ENCODE results near the gene PLCXD3.
"Not testable (repeated sequence)": the region's sequence is repeated elsewhere in the genome, so short reads cannot be mapped to it uniquely, and the experiment has no call there.

Gene PLCXD3

DNA sequence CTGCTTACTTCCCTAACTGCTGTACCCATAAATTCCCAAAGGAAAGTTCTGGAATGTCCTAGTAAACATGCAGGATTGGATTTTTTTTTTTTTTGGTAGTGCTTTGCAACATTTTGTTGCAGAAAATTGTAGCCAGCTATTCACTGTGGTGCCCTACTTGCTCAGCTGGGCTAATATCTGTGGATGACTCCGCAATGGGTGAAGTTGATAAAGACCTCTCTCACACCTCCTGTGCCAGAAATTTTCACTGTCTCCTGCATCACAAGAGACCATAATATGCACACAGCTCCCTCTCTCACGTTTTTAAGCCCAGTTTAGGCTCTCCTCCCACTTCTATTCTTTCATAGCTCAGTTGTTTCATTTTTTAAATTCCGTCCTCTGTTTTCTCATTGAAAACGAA, 160.6 kb downstream of the PLCXD3 start:
- DNase-seq (ENCODE audit: low read depth, low spot score) = no peak

DNA sequence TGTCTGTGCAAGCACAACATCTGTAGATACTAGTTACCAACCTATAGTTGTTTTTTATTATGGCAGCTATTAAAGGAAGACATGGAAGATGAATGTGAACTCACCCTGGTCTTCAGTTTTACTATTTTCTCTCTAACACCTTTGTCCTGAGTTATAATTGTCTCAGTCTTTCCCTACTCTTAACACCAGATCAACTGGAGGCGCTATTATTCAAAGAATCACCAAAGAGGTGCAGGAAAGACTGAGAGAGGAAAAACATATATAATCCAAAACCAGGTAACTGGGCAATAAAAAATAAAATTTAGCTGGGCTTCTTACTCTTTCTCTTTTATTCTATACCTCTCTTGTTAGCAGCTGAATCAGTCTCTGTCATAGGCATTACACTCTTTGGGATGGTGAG, 162.8 kb downstream of the PLCXD3 start:
- no peak for DNase-seq (ENCODE audit: low read depth, low spot score)

DNA sequence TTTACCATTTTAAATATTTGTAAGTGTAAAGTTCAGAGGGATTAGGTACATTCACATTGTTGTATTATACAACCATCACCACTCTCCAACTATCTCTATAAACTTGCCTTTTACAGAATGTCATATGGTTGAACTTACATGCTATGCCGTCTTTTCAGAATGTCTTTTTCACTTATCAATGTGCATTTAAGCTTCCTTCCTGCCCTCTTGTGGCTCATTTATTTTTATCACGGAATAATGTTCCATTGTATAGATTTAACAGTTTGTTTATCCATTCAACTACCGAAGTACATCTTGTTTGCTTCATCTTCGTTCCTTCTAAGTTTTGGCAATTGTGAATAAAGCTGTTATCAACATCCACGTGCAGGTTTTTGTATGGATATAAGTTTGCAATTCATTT, 163.8 kb downstream of the PLCXD3 start:
- DNase-seq (ENCODE audit: low read depth, low spot score) = no peak

DNA sequence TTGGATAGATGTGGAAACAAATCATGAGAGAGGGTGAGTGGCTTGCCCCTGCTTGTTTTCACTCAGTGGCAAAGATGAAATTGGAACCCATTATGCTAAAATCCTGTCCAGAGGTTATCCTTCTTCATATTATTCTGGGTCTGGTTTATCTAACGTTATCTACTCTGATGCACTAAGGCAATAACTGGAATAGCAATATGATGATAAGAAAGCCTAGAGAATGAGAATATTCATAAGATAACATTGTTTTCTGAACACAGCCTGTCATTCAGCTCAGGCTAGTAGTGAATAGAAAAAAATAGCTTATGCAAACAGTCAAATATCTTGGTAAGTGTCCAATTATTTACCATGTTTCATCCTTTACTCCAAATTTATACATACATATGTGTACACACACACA, 165.1 kb downstream of the PLCXD3 start:
- DNase-seq (ENCODE audit: low read depth, low spot score) = no peak

DNA sequence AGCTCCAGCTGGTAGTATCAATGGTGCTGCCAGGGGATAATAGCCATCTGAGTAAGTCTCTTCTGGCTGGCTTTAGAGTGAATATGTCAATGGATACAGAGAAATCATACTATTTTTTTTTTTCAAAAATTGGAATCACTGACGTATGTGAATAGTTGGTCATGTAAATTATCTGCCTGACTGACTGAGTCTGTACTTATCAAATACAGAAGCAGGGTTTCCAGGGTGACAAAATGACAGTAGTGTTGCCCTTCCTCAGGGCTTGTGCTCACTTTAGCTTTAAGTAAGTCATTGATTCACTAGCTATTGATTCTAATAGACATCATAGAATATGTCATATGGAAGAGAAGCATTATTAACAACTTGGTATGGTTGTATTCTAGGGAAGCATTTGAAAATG, 171.1 kb downstream of the PLCXD3 start:
- DNase-seq (ENCODE audit: low read depth, low spot score) = no peak

DNA sequence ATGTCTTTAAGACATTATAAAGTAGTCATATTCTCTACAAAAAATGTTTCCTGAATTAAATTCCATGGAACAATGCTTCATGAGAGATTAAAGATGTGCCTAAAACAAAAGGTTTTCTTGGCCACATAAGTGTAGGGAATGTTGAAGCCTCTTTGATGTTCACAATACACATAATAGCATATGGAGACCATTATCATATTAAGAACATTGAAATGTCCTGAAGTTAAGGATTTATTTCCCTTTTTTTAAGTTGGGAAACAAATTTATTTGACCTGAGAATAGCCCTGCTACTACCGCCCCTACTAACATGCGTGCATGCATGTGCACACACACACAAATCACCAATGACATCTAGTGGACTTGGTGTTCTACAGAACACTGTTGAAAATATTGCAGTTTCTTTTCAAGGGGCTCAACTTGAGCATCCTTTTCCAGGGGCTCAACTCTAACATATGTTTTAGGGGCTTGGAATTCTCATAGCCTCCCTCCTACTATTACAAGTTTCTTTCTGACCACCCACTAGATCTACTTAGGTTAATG, 172.2 kb downstream of the PLCXD3 start:
- DNase-seq (ENCODE audit: low read depth, low spot score) = no peak

DNA sequence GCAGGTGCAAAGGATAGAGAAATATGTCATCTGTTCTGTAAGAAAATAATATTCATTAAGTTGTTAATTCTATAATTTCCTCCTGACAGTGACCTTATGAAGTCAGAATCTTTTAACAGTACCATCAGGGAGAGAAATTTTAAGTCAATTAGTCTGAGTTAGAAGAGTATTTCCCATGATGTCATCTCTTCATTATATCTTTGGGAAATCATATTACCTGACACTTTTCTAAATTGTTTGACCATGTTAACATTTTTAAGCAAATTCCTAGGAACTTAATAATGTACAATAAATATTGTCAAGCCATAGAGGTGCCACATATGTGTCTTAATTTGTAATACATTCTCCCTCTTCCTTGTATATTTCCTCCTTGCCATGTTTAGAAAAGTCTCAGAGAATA, 172.7 kb downstream of the PLCXD3 start:
- no peak for DNase-seq (ENCODE audit: low read depth, low spot score)

DNA sequence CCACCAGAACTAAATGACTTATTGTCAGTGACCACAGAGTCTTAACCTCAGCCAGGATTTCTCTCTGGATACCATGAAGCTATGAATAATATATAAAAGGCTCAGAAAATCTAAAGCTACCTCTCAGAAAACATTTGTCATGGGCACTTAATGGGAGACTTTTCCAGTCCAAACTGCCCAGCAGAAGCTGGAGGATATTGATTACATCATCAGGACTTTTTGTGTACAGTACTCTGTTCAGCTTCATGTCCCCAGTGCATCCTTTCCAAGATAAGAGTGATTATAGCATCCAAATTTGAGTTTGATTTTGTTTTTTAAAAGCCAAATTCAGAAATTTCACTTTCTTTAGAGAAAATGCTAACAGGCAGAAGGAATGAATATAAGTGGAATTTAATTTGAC, 173.2 kb downstream of the PLCXD3 start:
- DNase-seq (ENCODE audit: low read depth, low spot score) = no peak

DNA sequence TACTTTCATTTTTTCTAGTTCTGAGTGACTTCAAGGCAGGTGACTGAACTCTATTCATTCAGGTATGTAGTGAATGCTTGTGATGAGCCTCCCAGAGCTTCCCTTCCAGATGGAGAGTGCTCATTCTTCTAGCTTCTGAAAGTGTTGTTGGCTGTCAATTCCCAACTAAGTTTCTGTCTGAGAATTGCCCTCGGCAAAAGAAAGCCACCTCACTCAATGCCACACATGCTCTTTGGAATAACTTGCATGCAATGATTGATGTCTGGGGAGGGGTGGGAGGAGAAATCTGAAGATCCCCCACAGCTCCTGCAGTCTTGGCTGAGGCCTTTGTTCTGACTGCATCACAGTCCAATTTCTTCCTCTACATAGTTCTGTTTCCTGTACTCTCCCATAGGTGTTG, 173.9 kb downstream of the PLCXD3 start:
- no peak for DNase-seq (ENCODE audit: low read depth, low spot score)

DNA sequence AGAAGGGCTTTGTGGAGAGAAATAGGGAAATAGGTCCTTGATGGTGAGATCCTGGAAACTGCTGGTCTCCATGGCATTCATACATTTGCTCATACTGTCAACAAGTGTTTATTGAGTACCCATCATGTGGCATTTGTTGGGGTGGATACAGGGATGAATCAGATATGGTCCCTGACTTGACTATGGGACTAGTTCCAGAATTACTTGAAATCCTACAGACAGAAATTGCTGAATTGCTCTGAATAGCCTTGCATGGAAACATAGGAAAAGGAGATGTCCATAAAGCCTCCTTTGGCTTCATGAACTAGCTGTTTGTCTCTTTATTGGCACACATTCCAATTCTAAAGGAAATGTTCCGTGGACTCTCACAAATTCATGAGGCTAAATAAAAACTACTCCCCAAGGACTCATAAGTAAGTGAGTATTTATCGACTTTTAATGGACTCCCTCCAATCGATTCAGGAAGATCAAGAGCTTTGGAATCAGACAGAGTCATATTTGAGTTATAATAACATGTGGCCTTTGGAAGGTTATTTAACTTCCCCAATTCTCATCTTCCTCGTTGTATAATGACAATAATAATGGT, 174.7 kb downstream of the PLCXD3 start:
- DNase-seq (ENCODE audit: low read depth, low spot score) = no peak

DNA sequence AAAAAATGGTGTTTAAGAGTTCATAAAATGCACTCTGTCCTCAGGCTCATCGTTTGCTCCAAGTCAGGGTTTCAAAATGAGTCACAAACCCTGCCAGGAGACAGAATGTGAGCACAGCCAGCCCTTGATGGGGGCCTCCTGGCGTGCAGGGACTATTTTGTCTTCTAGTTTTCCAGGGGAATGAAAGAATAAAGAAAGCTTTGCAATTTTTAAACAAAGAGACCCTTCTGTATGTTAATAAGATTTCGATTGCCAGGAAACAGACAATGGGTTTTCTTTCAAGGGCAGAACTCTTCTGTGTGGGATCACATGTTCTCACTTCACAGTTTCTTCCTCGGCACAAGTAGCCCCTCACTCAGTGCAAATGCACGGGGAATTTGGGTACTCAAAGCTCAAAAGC, 175.6 kb downstream of the PLCXD3 start:
- DNase-seq (ENCODE audit: low read depth, low spot score) = no peak

DNA sequence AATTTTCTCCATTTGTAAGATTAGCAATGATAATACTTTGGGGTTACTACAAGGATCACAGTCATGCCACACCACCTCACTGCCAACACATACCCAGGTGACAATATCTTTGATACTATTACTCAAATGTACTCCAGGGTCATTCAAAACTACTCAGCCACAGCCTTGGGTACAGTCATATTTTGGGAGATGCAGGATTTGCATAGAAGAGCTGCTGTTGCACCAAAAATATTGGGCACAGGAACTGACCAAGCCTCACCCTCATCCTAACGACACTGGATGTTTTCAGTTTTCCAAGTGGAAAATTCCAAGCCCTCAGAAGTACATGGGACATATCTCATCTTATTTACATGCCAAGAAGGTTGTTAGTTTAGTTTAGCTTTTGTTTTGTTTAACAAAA, 176.2 kb downstream of the PLCXD3 start:
- DNase-seq (ENCODE audit: low read depth, low spot score) = no peak

DNA sequence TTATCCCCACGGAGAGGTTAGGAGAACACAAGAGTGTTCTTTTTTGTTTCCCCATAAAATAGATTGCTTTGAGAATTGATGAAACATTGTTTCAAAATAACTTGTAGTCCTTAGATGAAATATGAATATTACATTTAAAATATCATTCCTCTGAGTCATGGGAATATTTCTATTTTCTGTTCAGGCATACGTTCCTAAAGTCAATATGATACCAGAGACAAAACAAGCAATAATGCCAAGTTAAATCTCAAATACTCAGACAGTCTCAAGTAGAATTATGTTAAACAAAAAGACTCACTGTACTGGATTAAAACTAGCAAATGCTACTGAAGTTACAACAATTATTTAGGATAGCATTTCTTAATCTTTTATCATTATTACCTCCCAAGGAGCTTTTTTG, 185.3 kb downstream of the PLCXD3 start:
- no peak for DNase-seq (ENCODE audit: low read depth, low spot score)

DNA sequence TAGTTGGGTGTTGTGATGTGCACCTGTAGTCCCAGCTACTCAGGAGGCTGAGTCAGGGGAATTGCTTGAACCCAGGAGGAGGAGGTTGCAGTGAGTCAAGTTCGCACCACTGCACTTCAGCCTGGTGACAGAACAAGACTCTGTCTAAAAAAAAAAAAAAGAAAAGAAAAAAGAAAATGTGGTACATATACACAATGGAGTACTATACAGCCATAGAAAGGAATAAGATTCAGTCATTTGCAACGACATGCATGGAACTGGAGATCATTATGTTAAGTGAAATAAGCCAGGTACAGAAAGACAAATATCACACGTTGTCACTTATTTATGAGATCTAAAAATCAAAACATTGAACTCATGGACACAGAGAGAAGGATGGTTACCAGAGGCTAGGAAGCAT, 187.6 kb downstream of the PLCXD3 start:
- not testable (repeated sequence) for DNase-seq (ENCODE audit: low read depth, low spot score)

DNA sequence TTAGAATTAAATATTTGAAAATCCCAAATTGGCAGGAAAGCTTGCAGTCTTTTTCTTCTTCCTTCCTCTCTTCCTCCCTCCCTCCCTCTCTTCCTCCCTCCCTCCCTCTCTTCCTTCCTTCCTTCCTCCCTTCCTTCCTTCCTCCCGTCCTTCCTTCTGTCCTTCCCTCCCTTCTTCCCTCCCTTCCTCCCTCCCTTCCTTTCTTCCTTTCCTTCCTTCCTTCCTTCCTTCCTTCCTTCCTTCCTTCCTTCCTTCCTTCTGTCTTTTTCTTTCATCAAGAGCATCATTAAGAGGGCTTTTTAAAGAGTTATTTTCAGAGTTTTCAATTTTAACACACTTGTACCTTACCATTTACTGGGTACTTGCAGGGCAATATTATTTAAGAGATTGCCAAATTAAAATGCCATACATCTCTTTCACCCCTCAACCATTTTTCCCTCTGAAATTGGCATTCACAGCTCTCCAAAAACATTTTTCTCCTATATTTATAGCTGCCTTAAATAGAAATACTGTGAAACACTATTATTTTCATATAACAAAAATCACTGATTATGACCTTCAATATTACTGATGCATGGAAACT, 197.8 kb downstream of the PLCXD3 start:
- no peak for DNase-seq (ENCODE audit: low read depth, low spot score)

DNA sequence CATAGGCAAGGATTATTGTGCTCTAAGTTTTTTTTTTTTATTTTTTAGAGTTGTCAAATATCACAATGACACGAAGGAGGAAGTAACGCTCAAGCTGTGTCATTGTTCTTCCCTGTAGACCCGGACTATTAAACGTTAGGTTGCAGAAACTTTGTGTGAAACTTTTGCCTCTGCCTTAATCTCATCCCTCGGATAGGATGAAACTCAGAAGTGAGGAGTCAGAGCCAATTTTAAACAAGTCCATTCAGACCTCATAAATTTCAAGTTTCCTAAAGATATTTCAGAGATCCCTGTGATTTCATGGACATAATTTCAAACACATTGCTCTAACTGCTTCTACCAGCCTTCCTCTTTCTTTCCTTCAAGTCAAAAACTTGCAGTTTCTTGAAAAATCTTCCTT, 198.3 kb downstream of the PLCXD3 start:
- DNase-seq (ENCODE audit: low read depth, low spot score) = no peak

DNA sequence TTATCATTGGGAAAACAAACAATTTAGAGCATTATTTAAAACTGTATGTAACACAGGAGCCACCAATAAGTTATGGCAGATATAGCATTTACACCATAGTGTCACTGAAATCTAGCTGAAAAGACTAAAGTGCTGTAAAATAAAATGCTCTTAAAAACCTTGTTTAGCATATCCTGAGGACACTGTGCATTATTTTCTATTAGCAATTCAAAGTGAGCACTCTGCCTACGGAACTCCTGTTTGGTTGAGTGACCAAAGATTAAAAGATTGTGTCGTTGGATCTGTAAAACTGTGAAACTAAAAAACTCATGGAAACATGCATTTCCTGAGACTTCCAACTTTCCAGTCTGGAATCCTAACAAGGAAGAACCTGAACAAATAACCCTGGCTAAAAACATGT, 201.1 kb downstream of the PLCXD3 start:
- no peak for DNase-seq (ENCODE audit: low read depth, low spot score)

DNA sequence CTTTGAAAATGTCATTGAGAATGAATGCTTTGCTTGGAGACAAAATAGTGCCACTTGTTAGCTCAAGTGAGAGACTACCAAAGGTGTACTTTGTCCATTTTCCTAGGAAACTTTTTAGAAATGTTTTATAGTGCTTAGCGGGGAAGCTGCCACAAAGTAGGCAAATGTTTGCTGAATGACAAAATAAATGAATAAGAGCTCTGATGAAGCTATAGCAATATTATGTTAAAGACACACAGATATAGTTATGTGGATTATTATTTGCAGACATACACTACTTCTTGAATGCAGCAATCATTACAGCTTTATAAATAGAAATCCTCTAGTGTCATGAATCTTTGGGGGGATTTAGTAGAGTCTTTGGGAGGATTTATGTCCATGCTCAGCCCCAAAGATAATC, 204.4 kb downstream of the PLCXD3 start:
- DNase-seq (ENCODE audit: low read depth, low spot score) = no peak

DNA sequence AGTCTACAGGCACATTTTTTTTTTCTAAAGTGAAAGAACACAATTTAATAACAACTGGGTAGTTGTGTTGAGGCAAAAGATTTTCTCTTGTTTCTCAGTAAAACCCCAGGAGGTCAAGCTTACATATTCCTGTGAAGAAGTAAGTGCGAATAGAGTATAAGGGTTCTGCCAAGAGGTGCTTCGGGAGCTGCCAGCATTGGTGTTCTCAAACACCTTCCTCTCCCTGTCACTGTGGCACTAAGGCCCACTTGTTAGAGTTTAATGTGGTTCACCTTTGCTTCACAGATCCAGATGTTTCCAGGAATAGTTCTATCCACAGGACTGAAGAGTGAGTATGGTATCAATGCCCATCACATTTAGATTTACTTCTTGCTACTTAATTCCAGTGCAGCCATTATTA, 205.3 kb downstream of the PLCXD3 start:
- no peak for DNase-seq (ENCODE audit: low read depth, low spot score)

DNA sequence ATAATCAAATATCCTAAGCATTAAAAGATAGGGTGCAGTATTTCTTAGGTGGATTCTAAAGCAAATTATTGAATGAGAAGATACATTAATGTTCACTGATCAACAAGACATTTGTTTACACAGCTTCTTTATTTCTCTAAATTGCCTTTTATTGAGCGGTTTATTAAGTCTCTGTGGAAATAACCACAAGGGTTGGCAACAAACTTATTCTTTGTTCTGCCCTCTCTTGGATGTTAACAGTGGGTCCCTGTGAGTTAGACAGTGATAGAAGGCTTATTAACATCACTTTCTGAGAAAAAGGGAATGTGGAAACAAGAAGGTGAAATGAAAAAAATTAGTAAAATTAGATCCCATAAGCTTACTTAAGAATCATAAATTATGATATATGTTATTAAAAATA, 214.3 kb downstream of the PLCXD3 start:
- no peak for DNase-seq (ENCODE audit: low read depth, low spot score)

DNA sequence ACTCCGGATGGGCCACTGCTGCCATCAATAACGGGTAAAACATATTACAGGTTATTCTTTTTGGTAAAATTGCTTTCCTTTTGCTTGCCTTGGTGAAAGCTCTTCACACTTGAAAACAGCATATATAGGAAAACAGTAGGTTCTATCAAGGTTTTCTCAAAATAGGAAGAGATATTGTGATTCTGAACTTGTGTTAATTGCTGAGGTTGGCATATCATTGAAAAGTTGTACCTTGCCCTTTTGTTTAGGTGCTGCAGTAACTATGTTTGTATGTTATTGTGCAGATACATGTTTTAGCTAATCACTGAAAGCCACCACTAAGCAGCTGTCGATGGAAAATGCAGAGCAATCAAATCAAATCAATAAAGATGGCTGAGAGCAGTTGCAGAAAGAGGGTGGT, 219.1 kb downstream of the PLCXD3 start:
- DNase-seq (ENCODE audit: low read depth, low spot score) = no peak

DNA sequence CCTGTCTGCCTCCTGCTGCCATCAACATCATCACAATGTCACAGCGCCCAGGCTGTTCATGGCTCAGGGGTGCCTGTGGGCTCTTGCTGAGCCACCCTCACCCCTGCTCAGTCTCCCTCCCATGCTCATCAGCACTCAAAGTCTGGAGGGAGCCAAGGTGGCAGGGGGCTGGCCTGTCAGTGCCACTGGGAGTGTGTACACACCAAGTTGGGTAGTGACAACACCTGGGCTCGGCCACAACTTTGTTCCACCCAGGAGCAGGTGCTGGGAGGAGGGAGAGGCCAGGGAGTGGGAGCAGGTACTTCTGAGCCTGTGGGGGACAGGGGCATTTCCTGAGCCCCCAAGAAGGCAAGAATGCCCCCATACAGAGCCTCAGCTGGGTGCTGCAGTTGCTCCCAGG, 219.6 kb downstream of the PLCXD3 start:
- DNase-seq (ENCODE audit: low read depth, low spot score) = no peak

DNA sequence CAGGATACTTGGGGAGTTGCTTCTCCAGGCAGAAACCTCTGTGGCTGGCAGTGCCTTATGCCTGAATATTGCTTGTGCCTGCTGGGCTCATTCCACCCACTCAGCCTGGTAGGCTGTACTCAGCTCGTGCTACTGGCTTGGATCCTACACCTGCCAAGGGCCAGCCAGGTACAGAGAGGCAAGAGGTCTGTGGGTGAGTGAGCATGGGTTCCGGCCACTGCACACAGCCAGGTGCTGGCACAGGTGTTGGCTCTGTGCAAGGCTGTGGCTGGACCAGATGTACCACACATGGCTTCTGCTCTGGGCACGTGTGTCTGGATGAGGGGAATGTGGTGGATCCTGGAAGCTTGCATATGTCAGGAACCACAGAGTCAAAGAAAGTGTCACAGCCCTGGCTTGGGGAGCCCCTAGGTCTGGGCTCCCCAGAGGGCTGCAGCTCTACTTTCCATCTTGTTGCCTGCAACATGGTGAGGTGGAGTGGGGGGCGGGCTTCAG, 220.4 kb downstream of the PLCXD3 start:
- no peak for DNase-seq (ENCODE audit: low read depth, low spot score)

DNA sequence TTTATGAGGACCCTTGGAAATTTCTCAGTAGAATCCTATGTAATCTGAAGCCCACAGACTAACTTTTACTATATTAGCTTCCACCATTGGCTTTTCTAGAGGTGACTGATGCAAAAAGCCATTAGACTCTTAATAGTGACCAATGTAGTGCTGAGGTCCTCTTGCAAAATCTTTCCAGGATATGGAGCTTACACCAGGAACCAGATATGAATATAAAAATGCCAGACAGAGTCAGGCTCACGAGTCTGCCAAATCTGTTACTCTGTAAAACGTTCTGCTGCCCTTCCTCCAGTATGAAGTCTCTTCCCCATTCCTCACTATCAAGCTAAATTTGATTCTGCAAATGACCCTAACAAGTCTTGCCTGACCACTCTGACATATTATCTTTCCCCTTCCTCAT, 223.7 kb downstream of the PLCXD3 start:
- DNase-seq (ENCODE audit: low read depth, low spot score) = no peak

Data from activated naive CD8-positive, alpha-beta T cell treated with anti-CD3 and anti-CD28 coated beads, Interleukin-2, amount 50 U/mL, for 16 hours (primary cell).